Keratinocyte (primary cell): ENCODE data around the gene NUDT12. TPM values are rescaled to one million over a fixed set of nuclear protein-coding genes. Genes with fewer than 3 reads are reported as not detected.

Source experiments
- DNase-seq: peaks from one replicate; pipeline ENCODE4 v3.0.0-alpha.2; 2011; ENCODE audit warnings: low read depth, missing footprints, low spot score
- FAIRE-seq: peaks from 2 replicates; lab custom pipeline; 2011; peaks lifted over from hg19 to GRCh38; lab: Jason Lieb, UNC
- H2AFZ ChIP-seq: 2 replicates; pipeline ENCODE4 v1.6.0; 2012; ENCODE audit warnings: low read length, control low read depth, inconsistent platforms; ENCODE audit not compliant: control insufficient read depth
- H3K27ac ChIP-seq: 2 replicates; pipeline ENCODE4 v1.5.1; 2011; ENCODE audit warnings: low read length; ENCODE audit not compliant: control insufficient read depth, insufficient read depth
- H3K27me3 ChIP-seq: 3 replicates; pipeline ENCODE4 v1.6.0; 2011; ENCODE audit warnings: low read length; ENCODE audit not compliant: control insufficient read depth, insufficient read depth; ENCODE audit errors: extremely low read depth
- H3K36me3 ChIP-seq, 2 experiments: 2 replicates in 1 of 2; 3 replicates in 1 of 2; pipeline ENCODE4 v1.5.1; 2011; ENCODE audit warnings: low read length in 2 of 2, mild to moderate bottlenecking in 1 of 2; ENCODE audit not compliant: control insufficient read depth in 2 of 2, insufficient read depth in 2 of 2; ENCODE audit errors: extremely low read depth in 1 of 2
- H3K4me1 ChIP-seq: 3 replicates; pipeline ENCODE4 v1.5.1; 2011; ENCODE audit warnings: low read length; ENCODE audit not compliant: control insufficient read depth, insufficient read depth; ENCODE audit errors: extremely low read depth
- H3K4me2 ChIP-seq: 3 replicates; pipeline ENCODE4 v1.6.0; 2011; ENCODE audit warnings: low read depth, low read length; ENCODE audit not compliant: control insufficient read depth, insufficient read depth; ENCODE audit errors: extremely low read depth
- H3K4me3 ChIP-seq, 3 experiments: fragments of 200-600 bp in 1 of 3; sonication (generic) in 1 of 3; 2 replicates in 2 of 3; 3 replicates in 1 of 3; pipeline ENCODE4 v1.5.1; 2011 to 2016; ENCODE audit warnings: low read length in 3 of 3, mild to moderate bottlenecking in 3 of 3, control low read depth in 2 of 3, inconsistent platforms in 1 of 3, low read depth in 1 of 3, mixed read lengths in 1 of 3, mixed run types in 1 of 3, moderate library complexity in 1 of 3; ENCODE audit not compliant: control insufficient read depth in 2 of 3, insufficient read depth in 2 of 3; ENCODE audit errors: extremely low read depth in 1 of 3
- H3K79me2 ChIP-seq: 2 replicates; pipeline ENCODE4 v1.6.0; 2012; ENCODE audit warnings: low read length; ENCODE audit not compliant: control insufficient read depth, insufficient read depth
- H3K9ac ChIP-seq: 3 replicates; pipeline ENCODE4 v1.6.0; 2011; ENCODE audit warnings: low read length; ENCODE audit not compliant: control insufficient read depth, insufficient read depth; ENCODE audit errors: extremely low read depth
- H3K9me1 ChIP-seq: 3 replicates; pipeline ENCODE4 v1.6.0; 2011; ENCODE audit warnings: low read length; ENCODE audit not compliant: control insufficient read depth, insufficient read depth; ENCODE audit errors: extremely low read depth
- H3K9me3 ChIP-seq: 2 replicates; pipeline ENCODE4 v1.5.1; 2012; ENCODE audit warnings: low read depth, low read length; ENCODE audit not compliant: control insufficient read depth
- H4K20me1 ChIP-seq: 3 replicates; pipeline ENCODE4 v1.6.0; 2011; ENCODE audit warnings: low read length; ENCODE audit not compliant: control insufficient read depth, insufficient read depth; ENCODE audit errors: extremely low read depth
- EZH2 ChIP-seq: IDR thresholded peaks from one replicate; pipeline ENCODE4 v1.6.1; 2012; ENCODE audit warnings: inconsistent platforms, mild to moderate bottlenecking, low read length, moderate library complexity
- dilution Hi-C: fragments of 300-500 bp; cut with MboI; formaldehyde crosslinking; loops from one replicate; pipeline ENCODE4 v1.7.0; 2020; ENCODE audit warnings: low sequenced_read_pairs; ENCODE audit not compliant: extremely low pct_ligation_motif_present
- polyA plus RNA-seq, 5 experiments: library from polyadenylated mRNA; depleted of rRNA in 3 of 5; stranded (reverse) in 3 of 5; stranded (forward) in 1 of 5; unstranded in 1 of 5; fragments of >200 nt; gene quantifications; 1 replicate in 1 of 5; 2 replicates in 3 of 5; 3 replicates in 1 of 5; pipeline versions ENCODE4 v1.2.1 to v1.2.3, GENCODE V29; 2011 to 2012; ENCODE audit warnings: missing spikeins in 2 of 5, low read depth in 1 of 5, low replicate concordance in 1 of 5
- TF ChIP-seq, protein P1 (sequence below), 3 experiments: IDR thresholded peaks in 1 of 3; conservative IDR thresholded peaks in 1 of 3; optimal IDR thresholded peaks in 1 of 3; 2 replicates in 2 of 3; 3 replicates in 1 of 3; pipeline versions ENCODE3 to v1.5.1; 2011; ENCODE audit warnings: low read length in 3 of 3, mild to moderate bottlenecking in 3 of 3, moderate library complexity in 2 of 3, control low read depth in 1 of 3, inconsistent platforms in 1 of 3; ENCODE audit not compliant: insufficient read depth in 2 of 3; ENCODE audit errors: extremely low read depth in 1 of 3

NUDT12 gene
- polyA plus RNA-seq, 1 donor (not counting 4 experiments of a cell fraction or from before 2014, with no cell fraction given), result 17.6 TPM

DNA sequence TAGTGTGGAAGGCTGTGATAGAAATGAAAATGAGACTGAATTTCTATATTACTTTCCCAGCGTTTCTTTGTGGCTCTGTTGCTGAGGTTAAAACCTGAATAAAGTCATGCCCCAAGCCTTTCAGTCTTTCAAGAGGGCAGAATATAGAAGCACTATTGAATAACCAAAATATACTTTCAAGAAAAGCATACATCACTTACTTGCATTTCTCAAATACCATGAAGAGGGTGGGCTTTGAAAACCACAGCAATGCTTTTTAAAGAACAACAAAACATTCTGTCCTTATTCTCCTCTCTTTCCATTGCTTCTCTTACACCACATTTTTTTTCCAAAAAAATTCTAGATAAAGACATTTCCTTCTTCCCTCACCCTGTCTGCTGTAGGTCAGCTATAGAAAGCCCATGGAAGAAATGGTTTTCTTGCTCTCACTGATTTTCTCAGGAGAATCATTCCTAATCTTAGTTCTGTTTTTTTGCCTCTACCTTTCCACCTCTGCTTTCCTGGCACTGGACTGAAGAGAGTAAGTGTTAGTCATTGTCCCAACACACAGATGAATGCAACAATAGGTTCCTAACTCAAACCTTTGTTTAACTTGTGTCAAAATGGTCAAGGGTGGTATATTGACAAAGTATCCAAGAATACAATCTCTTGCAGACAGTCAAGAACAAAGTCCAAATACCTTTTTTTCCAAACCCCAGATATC lies 51.6 kb downstream of the NUDT12 start:
- Histone ChIP-seq H3K27me3 (peaks cover 3% of the 10 kb centered on the region), H2AFZ (no peak overlapping the region), H3K9ac (no peak overlapping the region), H3K36me3 (no peaks in the 10 kb centered on the region), H3K9me3 (no peaks in the 10 kb centered on the region), H3K4me3 (no peak overlapping the region), H3K4me1 (no peaks in the 10 kb centered on the region), H3K4me2 (no peak overlapping the region), H3K79me2 (no peaks in the 10 kb centered on the region), H3K27ac (no peak overlapping the region), H4K20me1 (no peaks in the 10 kb centered on the region), H3K9me1 (no peaks in the 10 kb centered on the region)
- TF ChIP-seq EZH2, result no peak
- TF ChIP-seq, protein P1, sequence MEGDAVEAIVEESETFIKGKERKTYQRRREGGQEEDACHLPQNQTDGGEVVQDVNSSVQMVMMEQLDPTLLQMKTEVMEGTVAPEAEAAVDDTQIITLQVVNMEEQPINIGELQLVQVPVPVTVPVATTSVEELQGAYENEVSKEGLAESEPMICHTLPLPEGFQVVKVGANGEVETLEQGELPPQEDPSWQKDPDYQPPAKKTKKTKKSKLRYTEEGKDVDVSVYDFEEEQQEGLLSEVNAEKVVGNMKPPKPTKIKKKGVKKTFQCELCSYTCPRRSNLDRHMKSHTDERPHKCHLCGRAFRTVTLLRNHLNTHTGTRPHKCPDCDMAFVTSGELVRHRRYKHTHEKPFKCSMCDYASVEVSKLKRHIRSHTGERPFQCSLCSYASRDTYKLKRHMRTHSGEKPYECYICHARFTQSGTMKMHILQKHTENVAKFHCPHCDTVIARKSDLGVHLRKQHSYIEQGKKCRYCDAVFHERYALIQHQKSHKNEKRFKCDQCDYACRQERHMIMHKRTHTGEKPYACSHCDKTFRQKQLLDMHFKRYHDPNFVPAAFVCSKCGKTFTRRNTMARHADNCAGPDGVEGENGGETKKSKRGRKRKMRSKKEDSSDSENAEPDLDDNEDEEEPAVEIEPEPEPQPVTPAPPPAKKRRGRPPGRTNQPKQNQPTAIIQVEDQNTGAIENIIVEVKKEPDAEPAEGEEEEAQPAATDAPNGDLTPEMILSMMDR (optimal IDR thresholded peaks at IDR 0.05 in 1 of 3, IDR thresholded peaks at IDR 0.05 in 1 of 3, conservative IDR thresholded peaks at IDR 0.05 in 1 of 3; ENCODE audit: extremely low read depth in 1 of 3, insufficient read depth in 2 of 3, low read length in 3 of 3), result no peak
- FAIRE-seq (no peak), DNase-seq (no peak)
- dilution Hi-C loops, result no loop called here

DNA sequence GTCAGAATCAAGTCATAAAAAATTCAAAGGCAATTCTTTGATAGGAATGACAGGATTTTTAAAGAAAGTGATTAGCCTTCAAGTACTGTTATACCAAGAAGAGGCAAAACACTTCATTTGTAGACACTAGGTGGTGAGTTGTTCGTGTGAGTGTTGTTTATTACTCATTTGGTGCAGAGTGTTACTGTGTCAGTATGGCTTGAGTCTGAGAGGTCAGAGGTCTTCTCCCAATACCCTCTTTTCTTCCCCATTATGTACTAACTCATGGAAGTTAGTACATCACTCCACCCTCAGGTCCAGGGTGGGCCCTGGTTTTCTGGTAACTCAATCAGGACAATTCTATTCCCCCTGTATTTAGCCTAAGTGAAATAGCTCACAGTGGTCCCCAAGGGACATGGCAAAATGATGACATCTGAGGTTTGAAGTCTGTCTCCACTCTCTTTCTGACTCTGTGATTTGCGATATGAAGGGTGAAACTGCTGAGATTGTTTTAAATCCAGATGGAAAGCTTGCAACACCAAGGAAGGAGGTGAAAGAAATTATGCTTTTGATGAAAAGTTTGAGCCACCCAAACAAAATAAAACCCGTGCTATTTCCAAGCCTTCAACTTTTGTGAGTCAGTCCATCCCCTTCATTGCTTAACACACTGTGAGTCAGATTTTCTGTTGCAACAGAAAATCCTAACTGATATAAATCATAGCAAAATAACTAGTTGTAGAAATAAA lies 56.8 kb downstream of the NUDT12 start:
- Histone ChIP-seq H3K9me3 (no peaks in the 10 kb centered on the region), H4K20me1 (no peaks in the 10 kb centered on the region), H3K9me1 (no peaks in the 10 kb centered on the region), H2AFZ (no peak overlapping the region), H3K79me2 (no peaks in the 10 kb centered on the region), H3K4me3 (no peak overlapping the region), H3K36me3 (no peaks in the 10 kb centered on the region), H3K9ac (no peak overlapping the region), H3K4me1 (no peaks in the 10 kb centered on the region), H3K27ac (no peak overlapping the region), H3K27me3 (peaks cover 3% of the 10 kb centered on the region), H3K4me2 (no peak overlapping the region)
- TF ChIP-seq, protein P1 (optimal IDR thresholded peaks at IDR 0.05 in 1 of 3, IDR thresholded peaks at IDR 0.05 in 1 of 3, conservative IDR thresholded peaks at IDR 0.05 in 1 of 3; ENCODE audit: extremely low read depth in 1 of 3, insufficient read depth in 2 of 3, low read length in 3 of 3), result no peak
- no peak for TF ChIP-seq EZH2
- no peak for DNase-seq
- FAIRE-seq, result no peak
- dilution Hi-C loops, result no loop called here
